Measurements from ENCODE around the gene ARHGAP24. TPM values are rescaled to one million over a fixed set of nuclear protein-coding genes. Genes with fewer than 3 reads are reported as not detected.

Gene ARHGAP24
- total and polyA plus RNA-seq, 3 donors from 2014 or later: 5.7 to 9.9 (median 9.4) TPM

GRCh38 chr4:85823295-85823694 lies 348.3 kb downstream of the ARHGAP24 start:
- H3K9me3 ChIP-seq: no peaks in the 10 kb centered on the region
- TF ChIP-seq POLR2A (IDR thresholded peaks at IDR 0.05) (no peak), CTCF (IDR thresholded peaks at IDR 0.05) (no peak)
- WGBS, 2 donors: 44 to 50% methylated on average over 1 of the region's 1 CpG
- H3K27ac ChIP-seq: no peak overlapping the region
- peaks cover 5% of the 10 kb centered on the region for H3K4me1 ChIP-seq
- DNase-seq: no peak
- intact Hi-C loops (cut with DNase I; ENCODE audit: low total_unique reads): no loop called here
- no peaks in the 10 kb centered on the region for H3K27me3 ChIP-seq
- no peaks in the 10 kb centered on the region for H3K36me3 ChIP-seq (ENCODE audit: low read depth, missing control alignments)
- no peak overlapping the region for H3K4me3 ChIP-seq

- Histone ChIP-seq H3K4me3 (no peak overlapping the region), H3K27me3 (no peaks in the 10 kb centered on the region), H3K36me3 (ENCODE audit: low read depth, missing control alignments) (no peaks in the 10 kb centered on the region), H3K4me1 (peaks cover 5% of the 10 kb centered on the region), H3K9me3 (no peaks in the 10 kb centered on the region), H3K27ac (no peak overlapping the region)
- no peak for TF ChIP-seq CTCF (IDR thresholded peaks at IDR 0.05)
- TF ChIP-seq POLR2A (IDR thresholded peaks at IDR 0.05): no peak
- WGBS, 2 donors: 82 to 88% methylated on average over 5 of the region's 5 CpGs
- DNase-seq: no peak
- intact Hi-C loops (cut with DNase I; ENCODE audit: low total_unique reads): no loop called here
These were observed 349.4 kb downstream of the ARHGAP24 start for GRCh38 chr4:85824166-85824945.

GRCh38 chr4:85826060-85826678 lies 351.2 kb downstream of the ARHGAP24 start:
- 40 to 47% methylated on average over 7 of the region's 7 CpGs for WGBS, 2 donors
- DNase-seq: no peak
- Histone ChIP-seq H3K4me3 (no peak overlapping the region), H3K4me1 (peaks cover 5% of the 10 kb centered on the region), H3K9me3 (no peaks in the 10 kb centered on the region), H3K27ac (no peak overlapping the region), H3K27me3 (no peaks in the 10 kb centered on the region), H3K36me3 (ENCODE audit: low read depth, missing control alignments) (no peaks in the 10 kb centered on the region)
- TF ChIP-seq POLR2A (IDR thresholded peaks at IDR 0.05) (no peak), CTCF (IDR thresholded peaks at IDR 0.05) (no peak)
- intact Hi-C loops (cut with DNase I; ENCODE audit: low total_unique reads): no loop called here

GRCh38 chr4:85828027-85828890 lies 353.3 kb downstream of the ARHGAP24 start:
- 54% methylated on average over 13 of the region's 13 CpGs for WGBS, 2 donors
- no peak overlapping the region for H3K27ac ChIP-seq

More at GRCh38 chr4:85828027-85828890, 353.3 kb downstream of the ARHGAP24 start:
- no peaks in the 10 kb centered on the region for H3K36me3 ChIP-seq (ENCODE audit: low read depth, missing control alignments)
- H3K4me1 ChIP-seq: peaks cover 5% of the 10 kb centered on the region
- H3K27me3 ChIP-seq: no peaks in the 10 kb centered on the region
- no peak for TF ChIP-seq POLR2A (IDR thresholded peaks at IDR 0.05)
- no peak for TF ChIP-seq CTCF (IDR thresholded peaks at IDR 0.05)
- no peak for DNase-seq
- intact Hi-C loops (cut with DNase I; ENCODE audit: low total_unique reads): no loop called here
- H3K9me3 ChIP-seq: no peaks in the 10 kb centered on the region
- H3K4me3 ChIP-seq: no peak overlapping the region
